NCI-H82 (cell line): ENCODE results near the gene RCCD1.
"Not testable (repeated sequence)": the region's sequence is repeated elsewhere in the genome, so short reads cannot be mapped to it uniquely, and the experiment has no call there.

Source experiments
- DNase-seq: peaks from one replicate; lab custom pipeline; 2025; lab: John Stamatoyannopoulos, UW

The RCCD1 gene, protein sequence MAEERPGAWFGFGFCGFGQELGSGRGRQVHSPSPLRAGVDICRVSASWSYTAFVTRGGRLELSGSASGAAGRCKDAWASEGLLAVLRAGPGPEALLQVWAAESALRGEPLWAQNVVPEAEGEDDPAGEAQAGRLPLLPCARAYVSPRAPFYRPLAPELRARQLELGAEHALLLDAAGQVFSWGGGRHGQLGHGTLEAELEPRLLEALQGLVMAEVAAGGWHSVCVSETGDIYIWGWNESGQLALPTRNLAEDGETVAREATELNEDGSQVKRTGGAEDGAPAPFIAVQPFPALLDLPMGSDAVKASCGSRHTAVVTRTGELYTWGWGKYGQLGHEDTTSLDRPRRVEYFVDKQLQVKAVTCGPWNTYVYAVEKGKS

DNA sequence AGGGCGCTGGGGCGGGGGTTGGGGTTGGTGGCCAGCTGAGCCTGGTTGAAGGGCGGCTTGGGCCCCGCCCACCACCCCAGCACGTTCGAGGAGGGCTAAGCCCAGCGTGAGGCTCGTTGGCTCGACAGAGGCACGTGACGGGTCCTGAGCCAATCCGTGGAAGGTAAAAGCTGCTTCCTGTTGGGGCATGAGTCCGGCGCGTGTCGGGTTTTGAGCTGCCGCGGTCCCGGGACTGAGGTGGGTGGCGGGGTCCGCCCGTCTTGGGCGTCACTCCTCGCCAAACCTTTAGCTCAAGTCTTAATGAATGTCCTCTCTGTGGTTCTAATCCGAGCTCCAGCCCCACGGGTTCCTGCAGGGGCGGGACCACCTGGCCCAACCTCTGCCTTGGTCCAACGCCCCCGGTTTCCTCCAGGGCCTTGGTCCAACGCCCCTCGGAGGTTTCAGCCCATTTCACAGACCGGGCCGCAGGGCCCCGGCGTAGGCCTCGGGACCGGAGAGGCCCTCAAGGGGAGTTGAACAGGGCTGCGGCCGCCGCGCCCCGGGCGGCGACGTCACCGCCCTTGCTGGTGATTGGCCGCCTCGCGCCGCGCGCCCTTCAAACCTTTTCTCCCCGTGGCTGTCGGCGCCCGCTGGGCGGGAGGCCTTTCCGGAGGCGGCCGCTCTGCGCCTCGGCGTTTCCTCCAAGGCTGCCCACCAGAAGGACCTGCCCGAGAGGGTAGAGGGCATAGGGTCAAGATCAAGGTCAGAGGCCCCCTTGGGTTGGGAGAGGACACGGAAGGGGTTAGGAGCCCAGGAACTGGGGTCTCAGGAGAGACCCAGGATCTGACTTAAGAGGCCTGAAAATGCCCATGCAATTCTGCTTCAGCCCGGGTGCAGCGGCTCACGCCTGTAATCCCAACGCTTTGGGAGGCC, at the start of gene RCCD1:
TSS of gene RCCD1 (plus strand) at position 173 of the 912 bp plus-strand sequence. CDS start 1,851 bp downstream, outside the sequence.
- peak; percentile 98 for DNase-seq

DNA sequence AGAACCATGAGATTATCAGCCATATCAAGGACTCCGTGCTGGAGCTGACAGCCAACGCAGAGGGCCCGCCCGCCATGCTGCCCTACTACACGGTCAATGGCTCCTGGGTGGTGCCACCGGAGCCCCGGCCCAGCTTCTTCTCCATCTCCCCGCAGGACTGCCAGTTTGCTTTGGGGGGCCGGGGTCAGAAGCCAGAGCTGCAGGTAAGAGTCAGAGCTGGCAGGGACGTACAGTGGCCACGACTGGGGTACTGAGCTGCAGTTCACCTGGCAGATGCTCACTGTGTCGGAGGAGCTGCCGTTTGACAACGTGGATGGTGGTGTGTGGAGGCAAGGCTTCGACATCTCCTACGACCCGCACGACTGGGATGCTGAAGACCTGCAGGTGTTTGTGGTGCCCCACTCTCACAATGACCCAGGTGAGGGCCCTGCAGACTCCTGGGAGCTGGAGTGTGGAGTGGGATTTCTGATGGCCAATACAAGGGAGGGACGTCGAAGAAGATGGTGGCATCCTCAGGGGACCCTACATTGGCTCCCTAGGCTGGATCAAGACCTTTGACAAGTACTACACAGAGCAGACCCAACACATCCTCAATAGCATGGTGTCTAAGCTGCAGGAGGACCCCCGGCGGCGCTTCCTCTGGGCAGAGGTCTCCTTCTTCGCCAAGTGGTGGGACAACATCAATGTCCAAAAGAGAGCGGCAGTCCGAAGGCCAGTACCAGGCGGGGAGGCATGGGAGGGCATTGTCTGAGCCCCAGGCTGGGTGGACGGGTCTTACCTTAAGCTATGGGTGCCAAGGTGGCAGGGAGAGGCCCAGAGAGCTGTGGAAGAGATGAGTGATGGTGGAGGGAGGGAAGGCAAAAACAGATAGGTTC, 49.1 kb upstream of the RCCD1 start:
- DNase-seq = no peak

DNA sequence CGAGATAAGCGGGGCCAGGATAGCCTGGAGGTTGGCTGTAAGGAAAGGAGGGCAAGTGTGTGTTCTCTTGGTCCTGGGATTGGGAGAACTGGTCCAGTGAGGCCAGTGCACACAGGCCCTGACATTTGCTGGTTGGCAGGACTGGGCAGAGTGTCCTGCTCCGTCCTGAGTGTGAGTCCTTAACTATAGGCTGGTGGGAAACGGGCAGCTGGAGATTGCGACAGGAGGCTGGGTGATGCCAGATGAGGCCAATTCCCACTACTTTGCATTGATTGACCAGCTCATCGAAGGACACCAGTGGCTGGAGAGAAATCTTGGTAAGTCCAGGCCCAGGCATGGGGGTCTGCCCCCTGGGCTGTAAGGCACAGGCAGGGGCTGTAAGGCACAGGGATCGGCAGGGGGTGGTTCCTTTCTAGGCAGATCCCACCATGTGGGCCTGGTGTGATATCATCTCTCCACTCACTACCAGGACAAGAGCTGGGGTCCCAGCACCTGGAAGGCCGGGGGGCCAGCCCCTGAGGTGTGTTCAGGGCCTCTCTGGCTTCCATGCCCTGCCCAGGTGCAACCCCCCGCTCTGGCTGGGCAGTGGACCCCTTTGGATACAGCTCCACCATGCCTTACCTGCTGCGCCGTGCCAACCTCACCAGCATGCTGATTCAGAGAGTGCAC, 48.4 kb upstream of the RCCD1 start:
- DNase-seq = no peak

DNA sequence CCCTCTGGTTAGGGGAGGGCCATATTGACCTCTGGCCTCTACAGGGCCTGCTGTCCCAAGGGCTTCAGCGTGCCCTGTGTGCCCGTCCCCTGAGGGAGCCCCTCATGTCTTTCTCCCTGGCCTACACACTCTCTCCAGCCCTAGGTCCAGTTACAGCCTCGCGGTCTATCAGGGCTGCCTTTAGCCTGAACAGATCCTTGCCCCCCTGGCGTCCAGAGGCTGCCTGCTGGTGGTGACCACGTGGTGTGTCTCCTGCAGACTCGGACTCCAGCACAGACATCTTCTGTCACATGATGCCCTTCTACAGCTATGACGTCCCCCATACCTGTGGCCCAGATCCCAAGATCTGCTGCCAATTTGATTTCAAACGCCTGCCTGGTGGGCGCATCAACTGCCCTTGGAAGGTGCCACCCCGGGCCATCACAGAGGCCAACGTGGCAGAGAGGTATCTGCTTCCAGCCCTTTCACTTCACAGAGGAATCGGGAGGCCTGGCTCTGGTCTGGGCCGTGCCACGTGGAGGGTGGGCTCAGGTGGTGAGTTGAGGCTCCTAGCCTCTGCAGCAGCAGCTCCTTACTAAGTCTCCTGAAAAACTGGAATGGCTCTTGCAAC, 47.5 kb upstream of the RCCD1 start:
- no peak for DNase-seq

DNA sequence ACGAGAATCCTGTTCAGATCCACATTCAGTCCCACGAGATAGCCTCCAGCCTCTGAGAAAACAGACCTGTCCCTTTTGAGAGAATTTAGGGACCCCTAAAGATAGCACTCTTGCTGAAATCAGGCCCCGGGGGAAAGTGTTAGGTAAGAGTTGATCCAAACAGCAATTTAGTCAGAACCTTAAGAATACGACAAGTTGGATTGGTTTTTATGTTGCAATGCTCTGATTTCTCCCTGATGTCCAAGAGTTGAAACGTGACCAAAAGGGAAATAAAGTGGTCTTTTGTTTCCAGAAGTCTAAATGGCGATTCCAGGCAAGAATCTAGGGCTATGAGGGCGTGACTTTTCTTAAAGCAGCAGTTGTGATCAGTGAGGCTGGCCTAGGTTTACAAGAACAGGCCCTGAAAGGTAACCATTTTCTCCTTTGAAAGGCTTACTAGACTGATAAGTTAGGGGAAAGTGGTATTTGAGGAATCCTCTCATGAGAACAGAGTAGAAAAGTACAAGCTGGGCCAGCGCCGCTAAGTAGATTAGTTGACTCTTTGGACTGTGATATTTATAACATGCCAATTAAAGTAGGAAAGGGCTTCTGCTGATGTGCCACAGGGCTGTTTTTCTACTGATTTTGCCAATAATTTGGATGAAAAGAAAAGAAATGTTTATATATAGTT, 46.7 kb upstream of the RCCD1 start:
- peak; percentile 19 for DNase-seq

DNA sequence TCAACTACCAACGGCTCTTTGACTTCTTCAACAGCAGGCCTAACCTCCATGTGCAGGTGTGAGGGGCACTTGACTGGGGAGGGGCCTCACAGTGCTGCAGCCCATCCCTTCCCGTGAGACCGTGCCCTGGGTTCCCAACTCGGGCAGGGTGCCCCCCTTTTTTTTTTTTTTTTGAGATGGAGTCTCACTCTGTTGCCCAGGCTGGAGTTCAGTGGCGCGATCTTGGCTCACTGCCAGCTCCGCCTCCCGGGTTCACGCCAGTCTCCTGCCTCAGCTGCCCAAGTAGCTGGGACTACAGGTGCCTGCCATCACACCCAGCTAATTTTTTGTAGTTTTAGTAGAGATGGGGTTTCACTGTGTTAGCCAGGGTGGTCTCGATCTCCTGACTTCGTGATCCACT, 45.2 kb upstream of the RCCD1 start:
- DNase-seq = not testable (repeated sequence)

DNA sequence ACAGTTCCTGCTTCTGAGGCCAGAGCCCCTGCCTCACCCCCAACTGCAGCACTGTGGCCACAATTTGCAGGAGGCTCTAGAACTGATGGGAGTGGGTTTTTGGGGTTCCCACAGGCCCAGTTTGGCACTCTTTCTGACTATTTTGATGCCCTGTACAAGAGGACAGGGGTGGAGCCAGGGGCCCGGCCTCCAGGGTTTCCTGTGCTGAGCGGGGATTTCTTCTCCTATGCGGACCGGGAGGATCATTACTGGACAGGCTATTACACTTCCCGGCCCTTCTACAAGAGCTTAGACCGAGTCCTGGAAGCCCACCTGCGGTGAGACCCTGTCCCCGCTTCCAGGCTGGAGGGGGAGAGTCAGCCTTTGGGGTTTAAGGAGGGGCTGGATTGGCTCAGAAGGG, 44.7 kb upstream of the RCCD1 start:
- DNase-seq = no peak

DNA sequence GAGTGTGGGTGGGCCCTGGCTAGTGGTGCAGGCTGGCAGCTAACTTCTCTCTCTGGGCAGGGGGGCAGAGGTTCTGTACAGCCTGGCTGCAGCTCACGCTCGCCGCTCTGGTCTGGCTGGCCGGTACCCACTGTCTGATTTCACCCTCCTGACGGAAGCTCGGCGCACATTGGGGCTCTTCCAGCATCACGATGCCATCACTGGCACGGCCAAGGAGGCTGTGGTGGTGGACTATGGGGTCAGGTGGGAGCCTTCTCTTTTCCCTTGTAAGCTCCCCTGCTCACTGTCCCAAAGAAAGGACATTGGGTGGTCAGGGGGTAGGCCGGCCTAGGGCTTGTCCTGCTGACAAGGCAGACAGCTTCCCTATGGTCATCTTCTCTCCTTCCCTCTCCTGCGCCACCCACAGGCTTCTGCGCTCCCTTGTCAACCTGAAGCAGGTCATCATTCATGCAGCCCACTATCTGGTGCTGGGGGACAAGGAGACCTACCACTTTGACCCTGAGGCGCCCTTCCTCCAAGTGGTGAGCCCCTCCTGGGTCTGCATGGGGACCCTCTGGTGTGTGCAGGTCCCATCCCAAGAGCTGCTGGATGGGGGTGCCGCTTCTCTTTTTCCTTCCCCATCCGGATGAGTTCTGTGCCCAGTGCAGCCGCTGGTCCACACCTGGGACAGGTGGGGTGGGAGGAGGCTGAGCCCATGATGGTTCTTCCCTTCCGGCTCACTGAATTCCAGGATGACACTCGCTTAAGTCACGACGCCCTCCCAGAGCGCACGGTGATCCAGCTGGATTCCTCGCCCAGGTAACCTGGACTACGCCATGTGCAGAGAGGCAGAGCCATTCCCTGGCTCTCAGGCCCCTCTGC, 44.0 kb upstream of the RCCD1 start:
- DNase-seq = no peak

DNA sequence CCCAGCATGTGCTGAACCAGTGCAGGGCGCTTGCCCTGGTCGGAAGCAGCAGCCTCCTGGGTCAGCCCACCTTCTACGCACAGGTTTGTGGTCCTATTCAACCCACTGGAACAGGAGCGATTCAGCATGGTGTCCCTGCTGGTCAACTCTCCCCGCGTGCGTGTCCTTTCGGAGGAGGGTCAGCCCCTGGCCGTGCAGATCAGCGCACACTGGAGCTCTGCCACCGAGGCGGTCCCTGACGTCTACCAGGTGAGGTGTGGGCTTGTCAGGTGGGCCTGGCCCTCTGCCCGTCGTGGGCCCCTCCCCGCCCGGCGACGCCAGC, 43.4 kb upstream of the RCCD1 start:
- no peak for DNase-seq

DNA sequence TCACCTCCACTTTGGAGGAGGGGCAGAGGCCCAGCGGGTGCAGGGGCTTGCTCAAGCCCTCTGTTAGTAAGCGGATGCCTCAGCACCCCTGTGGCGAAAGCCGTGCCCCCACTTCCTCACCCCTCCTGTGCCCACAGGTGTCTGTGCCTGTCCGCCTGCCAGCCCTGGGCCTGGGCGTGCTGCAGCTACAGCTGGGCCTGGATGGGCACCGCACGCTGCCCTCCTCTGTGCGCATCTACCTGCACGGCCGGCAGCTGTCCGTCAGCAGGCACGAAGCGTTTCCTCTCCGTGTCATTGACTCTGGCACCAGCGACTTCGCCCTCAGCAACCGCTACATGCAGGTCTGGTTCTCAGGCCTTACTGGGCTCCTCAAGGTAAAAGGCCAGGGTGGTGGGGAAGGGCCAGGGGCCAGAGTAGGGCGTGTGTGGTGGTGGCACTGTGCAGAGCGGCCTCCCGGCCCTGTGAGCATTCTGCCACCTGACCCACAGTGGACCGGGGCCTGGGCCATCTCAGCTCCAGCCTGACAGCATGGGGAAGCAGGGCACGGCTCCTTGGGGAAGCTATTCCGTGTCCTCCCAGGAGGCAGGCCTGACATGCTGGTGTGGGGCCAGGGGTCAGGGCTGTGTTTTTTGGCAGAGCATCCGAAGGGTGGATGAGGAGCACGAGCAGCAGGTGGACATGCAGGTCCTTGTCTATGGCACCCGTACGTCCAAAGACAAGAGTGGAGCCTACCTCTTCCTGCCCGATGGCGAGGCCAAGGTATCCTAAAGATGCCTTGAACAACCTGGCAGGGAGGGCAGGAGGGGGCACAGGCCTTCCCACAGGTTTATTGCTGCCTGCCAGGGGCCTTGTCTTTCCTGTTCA, 42.5 kb upstream of the RCCD1 start:
- no peak for DNase-seq

DNA sequence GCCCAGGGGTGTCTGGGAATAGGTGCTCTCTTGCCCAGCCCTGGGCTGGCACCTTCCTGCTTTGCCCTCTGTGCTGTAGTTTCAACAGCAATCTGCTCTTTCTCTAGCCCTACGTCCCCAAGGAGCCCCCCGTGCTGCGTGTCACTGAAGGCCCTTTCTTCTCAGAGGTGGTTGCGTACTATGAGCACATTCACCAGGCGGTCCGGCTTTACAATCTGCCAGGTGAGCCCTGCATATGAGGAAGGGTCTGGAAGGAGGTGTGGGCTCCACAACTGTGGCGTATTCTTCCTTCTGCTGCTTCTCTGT, 42.0 kb upstream of the RCCD1 start:
- no peak for DNase-seq

DNA sequence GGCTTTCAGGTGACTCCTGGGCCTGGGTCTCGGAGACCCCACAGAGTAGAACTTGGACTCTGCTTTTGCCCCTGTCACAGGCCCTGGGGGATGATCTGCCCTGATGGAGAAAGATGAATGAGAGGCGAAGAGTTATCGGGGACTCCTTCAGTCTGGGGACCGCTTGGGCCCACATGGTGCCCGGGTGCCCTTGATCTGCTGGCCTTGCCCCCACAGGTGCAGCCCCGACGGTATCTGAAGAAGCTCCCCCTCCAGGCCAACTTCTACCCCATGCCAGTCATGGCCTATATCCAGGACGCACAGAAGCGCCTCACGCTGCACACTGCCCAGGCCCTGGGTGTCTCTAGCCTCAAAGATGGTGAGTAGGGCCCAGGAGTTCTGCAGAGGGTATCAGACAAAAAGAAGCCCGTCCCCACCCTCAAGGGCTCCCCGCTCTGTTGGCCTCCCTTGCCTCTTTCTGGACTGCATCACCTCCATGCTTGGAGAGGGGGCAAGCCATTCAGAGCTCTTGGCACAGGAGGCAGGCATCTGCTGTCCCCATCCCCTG, 41.2 kb upstream of the RCCD1 start:
- no peak for DNase-seq

DNA sequence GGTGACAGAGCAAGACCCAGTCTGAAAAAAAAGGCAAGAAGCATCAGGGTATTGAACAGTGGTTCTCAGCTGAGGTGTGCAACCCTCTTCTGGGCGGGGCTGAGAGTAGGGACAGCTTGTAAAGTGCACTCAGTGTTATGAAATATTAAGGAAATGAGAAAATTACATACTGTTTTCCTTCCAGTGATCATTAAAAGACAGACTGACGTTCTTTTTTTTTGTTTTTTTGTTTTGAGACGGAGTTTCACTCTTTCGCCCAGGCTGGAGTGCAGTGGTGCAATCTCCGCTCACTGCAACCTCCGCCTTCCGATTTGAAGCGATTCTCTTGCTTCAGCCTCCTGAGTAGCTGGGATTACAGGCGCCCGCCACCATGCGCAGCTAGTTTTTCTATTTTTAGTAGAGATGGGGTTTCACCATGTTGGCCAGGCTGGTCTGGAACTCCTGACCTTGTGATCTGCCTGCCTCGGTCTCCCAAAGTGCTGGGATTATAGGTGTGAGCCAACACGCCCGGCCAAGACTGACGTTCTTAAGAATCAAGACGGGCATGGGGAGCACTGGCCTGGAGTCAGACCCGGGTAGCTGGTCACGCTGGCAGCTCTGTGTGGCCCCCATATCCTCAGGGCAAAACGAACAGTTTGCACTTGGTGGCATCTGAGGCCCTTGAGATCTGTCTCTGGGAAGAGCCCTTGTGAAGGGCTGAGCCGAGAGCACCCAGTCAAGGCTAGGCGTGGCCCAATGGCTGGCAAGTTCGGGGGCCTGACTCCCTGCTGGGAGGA, 40.2 kb upstream of the RCCD1 start:
- DNase-seq = no peak

DNA sequence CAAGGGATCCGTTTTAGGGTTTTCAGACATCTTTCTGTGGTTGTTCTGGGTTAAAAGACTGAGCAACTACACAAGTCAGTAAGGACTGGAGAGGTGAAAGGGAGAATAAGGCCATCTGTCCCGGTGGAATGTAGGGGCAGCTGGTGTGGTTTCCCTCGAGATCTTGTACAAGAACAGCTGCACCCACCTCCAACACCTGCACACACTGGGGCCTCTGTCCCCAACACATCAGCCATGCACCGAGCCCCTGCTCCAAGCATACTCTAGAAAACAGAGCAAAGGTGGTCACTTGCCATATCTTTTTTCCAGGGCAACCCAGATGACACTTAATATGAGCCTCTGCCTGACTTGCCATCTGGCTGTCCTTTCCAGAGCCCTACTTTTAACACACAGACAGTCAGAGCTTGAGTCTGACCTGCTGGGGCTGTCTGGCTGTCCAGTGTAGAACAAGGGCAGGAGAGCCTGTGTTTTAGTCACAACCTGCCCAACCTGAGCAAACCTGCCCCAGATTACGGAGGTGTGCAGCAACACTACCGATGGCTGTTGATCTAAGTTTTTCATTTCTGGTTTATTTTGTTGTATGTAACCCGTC, 39.4 kb upstream of the RCCD1 start:
- peak; percentile 56 for DNase-seq

DNA sequence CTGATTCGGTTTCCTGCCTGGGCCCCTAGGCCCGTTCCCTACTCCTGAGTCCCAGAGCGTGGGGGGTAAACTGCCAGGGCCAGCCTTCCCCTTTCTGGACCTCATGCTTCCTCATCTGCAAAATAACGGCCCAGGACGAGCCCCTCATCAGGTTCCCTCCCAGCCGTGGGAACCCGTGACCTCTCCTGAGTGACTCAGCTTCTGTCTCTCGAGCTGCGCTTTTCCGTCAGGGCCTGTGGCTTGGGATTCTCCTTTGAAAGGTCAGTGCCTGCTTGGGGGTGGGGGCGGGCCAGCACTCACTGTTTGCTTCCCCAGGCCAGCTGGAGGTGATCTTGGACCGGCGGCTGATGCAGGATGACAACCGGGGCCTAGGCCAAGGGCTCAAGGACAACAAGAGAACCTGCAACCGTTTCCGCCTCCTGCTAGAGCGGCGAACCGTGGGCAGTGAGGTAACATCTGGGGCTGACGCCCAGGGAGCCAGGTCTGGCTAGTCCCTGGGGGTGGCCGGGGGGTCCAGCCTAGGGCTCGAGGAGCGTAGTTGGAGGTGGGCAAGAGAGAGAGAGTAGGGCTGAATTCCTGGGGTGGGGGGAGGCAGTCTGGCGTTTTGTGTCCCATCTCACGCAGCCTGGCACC, 38.8 kb upstream of the RCCD1 start:
- no peak for DNase-seq

DNA sequence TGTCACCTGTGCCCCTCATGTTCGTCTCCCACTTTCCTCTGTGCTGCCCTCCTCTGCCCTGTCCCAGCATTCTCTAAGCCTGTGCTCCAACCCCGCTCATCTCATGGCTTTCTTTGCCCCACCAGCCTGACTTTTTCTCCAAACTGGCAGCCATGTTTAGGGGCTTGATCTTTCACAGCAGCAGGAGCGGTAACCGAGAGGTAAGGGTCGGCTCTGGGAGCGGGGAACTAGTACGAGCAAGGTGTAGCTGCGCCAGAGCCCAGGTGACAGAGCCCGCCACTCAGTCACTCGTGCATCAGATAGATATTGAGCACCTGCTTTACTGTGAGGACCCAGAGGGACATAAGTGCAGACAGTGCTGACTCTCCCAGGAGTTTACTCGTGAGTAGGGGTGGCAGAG, 38.2 kb upstream of the RCCD1 start:
- no peak for DNase-seq

DNA sequence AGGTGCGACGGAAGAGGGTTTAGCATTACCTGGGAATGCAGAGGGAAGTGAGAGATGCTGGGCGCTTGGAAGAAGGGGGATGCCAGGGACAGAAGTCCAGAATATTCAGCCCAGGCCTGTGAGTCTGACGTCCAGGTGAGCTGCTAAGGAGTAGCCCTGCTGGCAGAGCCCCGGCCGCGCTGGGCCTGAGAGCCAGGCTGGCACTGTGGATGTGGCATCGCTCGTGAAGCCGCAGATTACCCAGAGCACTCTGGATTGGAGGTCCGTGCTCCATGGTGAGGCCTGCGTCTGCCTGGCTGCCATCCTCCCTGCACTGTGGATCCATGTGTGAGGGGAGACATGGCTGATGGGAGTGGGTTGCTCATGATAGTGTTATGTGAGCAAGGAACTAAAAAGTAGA, 37.1 kb upstream of the RCCD1 start:
- DNase-seq = no peak
